GM12878 (cell line): ENCODE measurements around the gene CTSH. TPM values are rescaled to one million over a fixed set of nuclear protein-coding genes. Genes with fewer than 3 reads are reported as not detected.

Experiments
- ASH2L ChIP-seq: fragments of 300-600, 200-600 bp; sonication (generic); IDR thresholded peaks from 2 replicates; pipeline ENCODE4 v1.6.1; 2017; ENCODE audit warnings: low read depth, mild to moderate bottlenecking, borderline replicate concordance
- BACH1 ChIP-seq: fragments of 450-650 bp; IDR thresholded peaks from 2 replicates; pipeline ENCODE4 v1.6.1; 2017; ENCODE audit warnings: mild to moderate bottlenecking, borderline replicate concordance
- BHLHE40 ChIP-seq, 2 experiments: fragments of 450-650 bp in 1 of 2; IDR thresholded peaks; 2 replicates each; pipeline ENCODE4 v1.6.1; 2011 to 2017; ENCODE audit warnings: low read depth in 2 of 2, borderline replicate concordance in 1 of 2, improper control_type of control experiment in 1 of 2, low read length in 1 of 2, mild to moderate bottlenecking in 1 of 2
- BRCA1 ChIP-seq: IDR thresholded peaks from 2 replicates; pipeline ENCODE4 v1.6.1; 2011; ENCODE audit warnings: low read depth, low read length, improper control_type of control experiment
- CREM ChIP-seq: IDR thresholded peaks from 2 replicates; pipeline ENCODE4 v1.6.1; 2014; ENCODE audit warnings: antibody characterized with exemption, low read depth
- CUX1 ChIP-seq: IDR thresholded peaks from 2 replicates; pipeline ENCODE4 v1.6.1; 2012; ENCODE audit warnings: improper control_type of control experiment, low read depth, low read length; ENCODE audit not compliant: insufficient replicate concordance
- DPF2 ChIP-seq: fragments of 450-650 bp; IDR thresholded peaks from 2 replicates; pipeline ENCODE4 v1.6.1; 2017; ENCODE audit warnings: mild to moderate bottlenecking
- ELK1 ChIP-seq: IDR thresholded peaks from 2 replicates; pipeline ENCODE4 v1.6.1; 2012; ENCODE audit warnings: low read depth, low read length, improper control_type of control experiment
- FOS ChIP-seq: IDR thresholded peaks from 3 replicates; pipeline ENCODE4 v1.6.1; 2011; ENCODE audit warnings: borderline replicate concordance; ENCODE audit not compliant: insufficient read length; ENCODE audit errors: extremely low read depth
- FOXM1 ChIP-seq: IDR thresholded peaks from 2 replicates; pipeline ENCODE4 v1.6.1; 2012; ENCODE audit warnings: low read depth, mild to moderate bottlenecking, inconsistent platforms, low read length, moderate library complexity
- GATAD2B ChIP-seq: fragments of 450-650 bp; conservative IDR thresholded peaks from 2 replicates; pipeline ENCODE4 v1.6.1; 2017; ENCODE audit warnings: low read depth, mild to moderate bottlenecking, moderate library complexity
- KLF5 ChIP-seq: fragments of 450-650 bp; IDR thresholded peaks from 2 replicates; pipeline ENCODE4 v1.6.1; 2014; ENCODE audit warnings: mild to moderate bottlenecking; ENCODE audit not compliant: partially characterized antibody
- NR2C2 ChIP-seq: IDR thresholded peaks from 2 replicates; pipeline ENCODE4 v1.6.1; 2011; ENCODE audit warnings: borderline replicate concordance, low read depth; ENCODE audit not compliant: control insufficient read depth, insufficient read length
- NR2F1 ChIP-seq: fragments of 450-650 bp; conservative IDR thresholded peaks from 2 replicates; pipeline ENCODE4 v1.6.1; 2017; ENCODE audit warnings: mild to moderate bottlenecking
- POLR2AphosphoS5 ChIP-seq: IDR thresholded peaks from 2 replicates; pipeline ENCODE4 v1.6.1; 2011; ENCODE audit warnings: mild to moderate bottlenecking, low read length, inconsistent platforms
- POU2F2 ChIP-seq: IDR thresholded peaks from 3 replicates; pipeline ENCODE4 v1.6.1; 2011; ENCODE audit warnings: low read depth, mild to moderate bottlenecking, low read length, borderline replicate concordance
- RAD21 ChIP-seq: IDR thresholded peaks from 2 replicates; pipeline ENCODE4 v1.6.1; 2011; ENCODE audit warnings: mild to moderate bottlenecking, low read depth, low read length, moderate library complexity; ENCODE audit not compliant: insufficient read depth
- RUNX3 ChIP-seq: IDR thresholded peaks from 2 replicates; pipeline ENCODE4 v1.6.1; 2012; ENCODE audit warnings: low read length, inconsistent platforms
- SMARCA5 ChIP-seq: fragments of 450-650 bp; IDR thresholded peaks from 2 replicates; pipeline ENCODE4 v1.6.1; 2017; ENCODE audit warnings: mild to moderate bottlenecking
- TAF1 ChIP-seq: IDR thresholded peaks from 2 replicates; pipeline ENCODE4 v1.6.1; 2011; ENCODE audit warnings: mild to moderate bottlenecking, low read depth, low read length, borderline replicate concordance
- TCF3 ChIP-seq: IDR thresholded peaks from 2 replicates; pipeline ENCODE4 v1.6.1; 2012; ENCODE audit warnings: low read depth, mild to moderate bottlenecking, low read length, borderline replicate concordance; ENCODE audit not compliant: insufficient read depth
- USF1 ChIP-seq: IDR thresholded peaks from 2 replicates; pipeline ENCODE4 v1.6.1; 2011; ENCODE audit warnings: borderline replicate concordance, low read depth, mild to moderate bottlenecking, moderate library complexity, mixed read lengths, low read length; ENCODE audit not compliant: insufficient read depth; ENCODE audit errors: extremely low read length
- WRNIP1 ChIP-seq: IDR thresholded peaks from 2 replicates; pipeline ENCODE4 v1.6.1; 2011; ENCODE audit warnings: low read depth, low read length, improper control_type of control experiment, borderline replicate concordance
- ZSCAN29 ChIP-seq: fragments of 450-650 bp; IDR thresholded peaks from 2 replicates; pipeline ENCODE4 v1.6.1; 2017; ENCODE audit warnings: mild to moderate bottlenecking, moderate library complexity
- polyA plus RNA-seq, 11 experiments: library from polyadenylated mRNA; depleted of rRNA in 4 of 11; unstranded in 6 of 11; stranded (reverse) in 5 of 11; fragments of >200 nt; fragmentation: Nextera tagmentation in 4 of 11; fragmentation: Illumina TruSeq in 1 of 11; extraction: Ambion mirVana in 4 of 11; extraction: Trizol in 1 of 11; gene quantifications; 1 replicate in 1 of 11; 2 replicates in 10 of 11; pipeline versions ENCODE4 v1.2.1 to v1.2.3, GENCODE V29; 2011 to 2016; ENCODE audit warnings: inconsistent platforms in 2 of 11, missing spikeins in 2 of 11, low read depth in 1 of 11
- total RNA-seq, 4 experiments: library from RNA; depleted of rRNA in 3 of 4; stranded (reverse); fragments of >200 nt in 3 of 4; fragmentation: Illumina TruSeq in 1 of 4; extraction: Trizol in 1 of 4; gene quantifications; 2 replicates each; pipeline versions ENCODE4 v1.2.1 to v1.2.3, GENCODE V29; 2013 to 2021

Gene CTSH
- total and polyA plus RNA-seq, 10 of the 15 experiments (the other 5 are each of a cell fraction or from before 2014, with no cell fraction given), result 30.2 to 1,212 (median 519) TPM

GRCh38 chr15:78944669-78945407 is at the start of gene CTSH (continued):
- TF ChIP-seq ELK1, result no peak
- peak; percentile 81 for TF ChIP-seq BACH1
- no peak for TF ChIP-seq ASH2L
- no peak for TF ChIP-seq FOS
- TF ChIP-seq POLR2AphosphoS5, result peak; percentile 79
- TF ChIP-seq BHLHE40 (IDR thresholded peaks at IDR 0.05; ENCODE audit: borderline replicate concordance in 1 of 2, low read depth in 2 of 2, low read length in 1 of 2), result peak; percentile 82 to 97; a peak in 3 of 4 replicates
- TF ChIP-seq USF1, result no peak
- no peak for TF ChIP-seq FOXM1
- TF ChIP-seq RAD21, result 0 out of 2 replicates have a peak, but pooled peaks have one; percentile 9
- no peak for TF ChIP-seq SMARCA5
- peak; percentile 49; the same call in 1 of the 2 replicates for TF ChIP-seq GATAD2B
- TF ChIP-seq NR2C2, result no peak
- TF ChIP-seq BRCA1, result no peak
- TF ChIP-seq CUX1, result no peak
- no peak for TF ChIP-seq ZSCAN29
- peak; percentile 68 for TF ChIP-seq DPF2
- TF ChIP-seq TAF1, result peak; percentile 86
- 0 out of 2 replicates have a peak, but pooled peaks have one; percentile 11 for TF ChIP-seq TCF3
- no peak for TF ChIP-seq RUNX3
- no peak for TF ChIP-seq WRNIP1
- peak; percentile 38 for TF ChIP-seq KLF5
- peak; percentile 73; the same call in 1 of the 3 replicates for TF ChIP-seq POU2F2
- peak; percentile 58; the same call in 1 of the 2 replicates for TF ChIP-seq NR2F1
- no peak for TF ChIP-seq CREM
